GM18499 (cell line): ENCODE data around the gene TAF12.
"Not testable (repeated sequence)": the region's sequence is repeated elsewhere in the genome, so short reads cannot be mapped to it uniquely, and the experiment has no call there.

ENCODE experiments used
- ATAC-seq: cut with Tn5 transposase; IDR thresholded peaks from one replicate; pipeline ENCODE4 v1.9.1; 2021; ENCODE audit warnings: moderate number of reproducible peaks; ENCODE audit not compliant: insufficient read depth, unreplicated experiment

Gene TAF12

GRCh38 chr1:28646040-28646439, 3.2 kb upstream of the TAF12 start:
- ATAC-seq = no peak

GRCh38 chr1:28645406-28645805, 2.5 kb upstream of the TAF12 start:
- not testable (repeated sequence) for ATAC-seq

GRCh38 chr1:28644494-28644893, 1.6 kb upstream of the TAF12 start:
- no peak for ATAC-seq

GRCh38 chr1:28642056-28642846, 616 bp downstream of the TAF12 start:
- ATAC-seq = no peak

GRCh38 chr1:28640766-28641165, 2.1 kb downstream of the TAF12 start:
- ATAC-seq = no peak

GRCh38 chr1:28632560-28632959, 10.3 kb downstream of the TAF12 start:
- no peak for ATAC-seq

GRCh38 chr1:28631713-28632112, 11.2 kb downstream of the TAF12 start:
- no peak for ATAC-seq

- no peak for ATAC-seq
These were observed 29.7 kb downstream of the TAF12 start for GRCh38 chr1:28613175-28613574.

GRCh38 chr1:28606771-28607170, 36.1 kb downstream of the TAF12 start:
- no peak for ATAC-seq

- ATAC-seq = no peak
These were observed 37.9 kb downstream of the TAF12 start for GRCh38 chr1:28604962-28605361.

GRCh38 chr1:28604411-28604810, 38.5 kb downstream of the TAF12 start:
- no peak for ATAC-seq

GRCh38 chr1:28602536-28603439, 40.1 kb downstream of the TAF12 start:
- ATAC-seq = no peak

- ATAC-seq = no peak
These were observed 41.2 kb downstream of the TAF12 start for GRCh38 chr1:28601696-28602095.

GRCh38 chr1:28596276-28596675, 46.6 kb downstream of the TAF12 start:
- ATAC-seq = not testable (repeated sequence)

- ATAC-seq = no peak
These were observed 47.3 kb downstream of the TAF12 start for GRCh38 chr1:28595412-28596191.

GRCh38 chr1:28594686-28595411, 48.0 kb downstream of the TAF12 start:
- ATAC-seq = not testable (repeated sequence)

GRCh38 chr1:28593988-28594356, 48.9 kb downstream of the TAF12 start:
- not testable (repeated sequence) for ATAC-seq

- no peak for ATAC-seq
These were observed 50.4 kb downstream of the TAF12 start for GRCh38 chr1:28592321-28593071.

GRCh38 chr1:28591708-28592320, 51.1 kb downstream of the TAF12 start, which contains the start of gene RAB42:
TSS of gene RAB42 (plus strand) at chr1:28592265. CDS start at chr1:28592512, 247 bp downstream.
- ATAC-seq = no peak
